GM12892 (cell line): ENCODE data around the gene IL17RE.

Experiments used
- POLR2A ChIP-seq: IDR thresholded peaks from 2 replicates; pipeline ENCODE4 v1.6.1; 2011; ENCODE audit warnings: low read depth, low read length, control low read depth
- POLR2AphosphoS5 ChIP-seq: IDR thresholded peaks from 2 replicates; pipeline ENCODE4 v1.6.1; 2011; ENCODE audit warnings: low read depth, low read length, control low read depth

DNA sequence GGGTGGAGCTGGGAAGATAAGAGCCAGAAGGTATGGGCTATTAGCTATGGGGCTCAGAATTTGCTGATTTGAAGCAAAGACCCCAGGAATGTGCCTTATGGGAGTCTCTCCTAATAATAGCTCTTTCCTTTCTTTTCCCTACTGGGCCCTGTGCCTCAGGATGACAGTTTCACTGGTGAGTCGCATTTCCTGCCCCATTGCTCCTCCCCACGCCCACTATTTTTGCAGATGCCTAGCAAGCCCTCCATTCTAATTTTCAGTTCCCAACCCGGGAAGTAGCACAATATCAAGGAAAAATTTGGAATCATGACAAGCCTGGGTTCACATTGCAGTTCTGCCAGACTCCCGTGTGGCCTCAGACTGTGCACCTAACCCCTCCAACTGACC lies 583 bp downstream of the IL17RE start:
- TF ChIP-seq POLR2AphosphoS5 (no peak), POLR2A (no peak)
